Testis (tissue), 2 donors: ENCODE measurements around the gene CHN2.

Experiments
- CTCF ChIP-seq, 3 experiments: fragments of 450-650 bp in 2 of 3; fragments of 200-600 bp in 1 of 3; sonication (generic) in 1 of 3; IDR thresholded peaks; one replicate each; pipeline ENCODE4 v1.5.1; 2016 to 2019; ENCODE audit warnings: antibody characterized with exemption in 3 of 3, mild to moderate bottlenecking in 2 of 3, moderate library complexity in 1 of 3
- POLR2A ChIP-seq: fragments of 450-650 bp; IDR thresholded peaks from one replicate; pipeline ENCODE4 v1.6.1; 2017; ENCODE audit warnings: antibody characterized with exemption, mild to moderate bottlenecking, moderate library complexity

DNA sequence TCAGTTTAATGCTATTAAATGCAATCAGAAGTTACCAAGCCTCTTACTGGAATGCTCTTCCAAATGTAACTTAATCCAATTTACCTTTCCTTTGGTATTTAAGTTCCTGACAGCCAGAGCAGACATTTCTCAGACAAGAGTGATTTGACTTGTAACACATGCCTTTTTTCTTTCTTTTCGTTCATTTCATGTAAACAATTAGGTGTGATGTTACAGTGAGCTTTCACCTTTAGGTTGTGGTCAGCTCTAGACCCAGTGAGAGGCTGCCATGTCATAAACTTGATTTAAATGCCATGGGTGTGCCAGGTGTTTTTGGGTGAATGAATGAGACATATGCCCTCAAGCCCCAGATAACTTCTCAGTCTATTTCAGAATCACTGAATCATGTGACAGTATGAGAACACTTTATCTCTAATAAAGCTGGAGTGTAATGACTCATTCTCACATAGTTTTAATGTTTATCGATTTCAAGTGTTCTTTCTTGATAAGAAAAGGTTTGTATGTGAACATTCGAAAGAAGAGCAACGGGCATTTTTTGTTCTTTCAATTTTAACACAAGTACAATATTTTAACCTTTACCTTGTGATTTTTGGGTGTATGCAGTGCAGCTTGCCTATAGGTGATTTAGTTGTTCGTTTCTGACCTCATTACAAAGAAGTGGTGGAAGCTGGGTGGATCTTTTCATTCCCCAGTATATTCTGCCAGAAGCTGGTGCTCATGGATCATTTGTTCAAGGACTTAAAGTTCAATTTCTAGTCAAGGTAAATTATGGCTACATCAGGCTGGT is 61.5 kb downstream of the CHN2 start:
- TF ChIP-seq POLR2A (no peak), CTCF (IDR thresholded peaks at IDR 0.05) (no peak)
